Measurements from ENCODE around the gene SERPINB10.

The SERPINB10 gene

DNA sequence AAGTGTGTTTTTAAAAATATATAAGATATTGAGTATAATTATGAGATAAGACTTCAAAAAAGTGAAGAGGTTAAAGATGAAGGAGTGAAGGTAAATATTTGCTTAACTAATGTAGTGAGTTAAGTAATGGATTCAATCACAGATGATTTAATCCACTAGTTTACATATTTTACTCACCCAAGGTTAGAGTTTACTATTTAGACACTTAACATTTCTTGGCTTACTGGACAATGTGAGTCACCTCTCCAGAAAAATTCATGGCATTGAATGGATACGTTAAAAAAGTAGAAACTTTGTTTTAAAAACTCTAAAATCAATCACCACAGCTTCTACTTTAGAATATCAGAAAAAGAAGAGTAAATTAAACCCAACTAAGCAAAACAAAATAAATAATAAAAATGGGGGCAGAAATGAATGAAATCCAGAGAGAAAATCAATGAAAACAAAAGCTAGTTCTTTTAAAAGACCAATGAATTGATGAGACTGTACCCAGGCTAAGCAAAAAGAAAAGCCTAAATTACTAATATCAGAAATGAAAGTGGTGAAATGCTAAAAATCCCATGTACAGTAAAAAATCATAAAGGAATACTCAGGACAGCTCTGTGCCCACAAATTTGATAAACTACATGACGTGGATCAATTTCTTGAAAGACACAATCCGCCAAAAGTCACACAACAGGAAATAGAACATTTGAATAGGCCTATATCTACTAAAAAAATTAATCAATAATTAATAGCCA is 39.5 kb downstream of the SERPINB10 start:
- DNase-seq (ENCODE audit: low read depth in 2 of 2), result no peak

GRCh38 chr18:63949068-63949737 is 41.4 kb downstream of the SERPINB10 start, which contains the start of gene HMSD:
HMSD (plus strand) TSS chr18:63949301; CDS start chr18:63953456, 4,155 bp downstream.
- no peak for DNase-seq (ENCODE audit: low read depth in 2 of 2)

GRCh38 chr18:63951302-63951705 is 43.5 kb downstream of the SERPINB10 start:
- no peak for DNase-seq (ENCODE audit: low read depth in 2 of 2)

DNA sequence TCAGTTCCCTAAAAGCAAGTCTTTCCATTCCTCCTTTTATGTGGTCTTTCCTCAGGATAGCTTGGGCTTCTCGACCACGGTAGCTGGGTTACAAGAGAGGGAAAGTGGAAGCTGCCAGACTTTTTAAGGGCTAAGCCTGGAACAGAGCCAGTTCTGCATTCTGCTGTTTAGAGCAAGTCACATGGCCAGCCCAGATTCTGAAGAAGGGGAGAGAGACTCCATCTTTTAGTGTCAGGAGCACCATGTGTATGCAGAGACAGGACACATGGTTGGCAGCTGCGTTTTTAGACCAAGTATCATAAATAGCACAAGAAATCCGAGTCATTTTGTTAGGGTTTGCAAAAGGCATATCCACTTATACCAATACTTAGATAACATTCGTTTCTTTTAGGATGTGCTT is 46.1 kb downstream of the SERPINB10 start:
- no peak for DNase-seq (ENCODE audit: low read depth in 2 of 2)

DNA sequence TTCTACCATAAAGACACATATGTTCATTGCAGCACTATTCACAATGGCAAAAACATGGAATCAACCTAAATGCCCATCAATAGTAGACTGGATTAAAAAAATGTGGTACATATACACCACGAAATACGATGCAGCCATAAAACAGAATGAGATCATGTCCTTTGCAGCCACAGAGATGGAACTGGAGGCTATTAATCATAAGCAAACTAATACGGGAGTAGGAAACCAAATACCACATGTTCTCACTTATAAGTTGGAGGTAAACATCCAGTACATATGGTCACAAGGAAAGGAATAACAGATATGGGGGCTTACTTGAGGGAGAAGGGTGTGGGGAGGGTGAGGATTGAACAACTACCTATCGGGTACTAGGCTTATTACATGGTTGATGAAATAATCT is 49.0 kb downstream of the SERPINB10 start:
- no peak for DNase-seq (ENCODE audit: low read depth in 2 of 2)

GRCh38 chr18:63960891-63961290 is 53.1 kb downstream of the SERPINB10 start:
- no peak for DNase-seq (ENCODE audit: low read depth in 2 of 2)

DNA sequence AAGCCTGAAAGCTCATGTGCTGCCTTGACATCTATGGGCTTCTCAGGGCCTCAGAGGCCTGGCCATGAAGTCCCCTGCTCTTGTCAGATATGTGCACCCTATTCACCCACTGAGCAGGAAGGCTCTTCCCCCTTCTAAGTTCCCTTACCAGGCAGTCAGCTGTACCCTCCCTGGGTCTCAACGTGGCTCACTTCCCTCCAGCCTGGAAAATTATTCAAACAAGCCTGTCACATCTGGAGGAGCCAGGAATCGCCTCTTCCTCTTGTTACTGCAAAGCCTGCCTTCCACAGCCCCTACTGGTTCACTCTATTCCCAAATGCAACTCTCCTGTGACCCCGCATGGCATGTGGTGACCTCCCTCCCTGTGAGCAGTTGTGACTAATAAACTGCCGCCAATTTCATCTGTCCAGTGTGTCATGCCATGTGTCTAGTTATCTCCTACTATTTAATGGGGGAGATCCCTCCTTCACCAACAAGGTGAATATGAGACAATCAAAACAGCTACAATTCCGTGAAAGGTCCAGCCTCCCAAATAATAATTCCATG is 53.8 kb downstream of the SERPINB10 start:
- DNase-seq (ENCODE audit: low read depth in 2 of 2), result no peak

GRCh38 chr18:63962137-63962536 is 54.4 kb downstream of the SERPINB10 start:
- DNase-seq (ENCODE audit: low read depth in 2 of 2), result no peak

DNA sequence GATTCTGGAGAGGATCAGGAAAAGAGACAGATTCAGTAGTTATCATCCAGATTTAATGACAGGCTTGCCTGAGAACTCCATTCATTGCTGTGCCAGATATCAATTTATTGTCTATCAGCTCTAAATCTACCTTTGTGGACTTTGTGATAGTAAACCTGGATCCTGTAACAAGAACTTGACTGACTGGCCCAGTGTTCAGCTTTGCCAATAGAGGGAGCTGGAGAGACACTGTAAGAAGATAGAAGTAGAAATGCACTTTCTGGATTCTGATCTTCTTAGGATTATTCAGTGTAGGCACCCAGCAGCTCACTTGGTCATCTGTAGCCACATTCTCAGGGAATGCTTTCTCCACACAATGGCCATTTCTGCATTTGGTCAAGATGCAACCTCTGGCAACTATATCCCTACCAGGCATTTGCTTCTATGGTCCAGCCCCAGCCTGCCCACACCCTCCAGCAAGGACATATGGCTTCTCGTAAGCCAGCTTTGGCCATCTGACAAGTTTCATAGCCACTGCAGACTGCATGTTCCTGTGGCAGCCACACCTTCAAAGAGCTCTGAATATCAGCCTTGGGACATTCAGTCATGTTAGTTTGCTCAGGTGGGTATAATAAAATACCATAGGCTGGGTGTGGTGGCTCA is 56.0 kb downstream of the SERPINB10 start:
- no peak for DNase-seq (ENCODE audit: low read depth in 2 of 2)

GRCh38 chr18:63964908-63965307 is 57.1 kb downstream of the SERPINB10 start:
- DNase-seq (ENCODE audit: low read depth in 2 of 2), result no peak

DNA sequence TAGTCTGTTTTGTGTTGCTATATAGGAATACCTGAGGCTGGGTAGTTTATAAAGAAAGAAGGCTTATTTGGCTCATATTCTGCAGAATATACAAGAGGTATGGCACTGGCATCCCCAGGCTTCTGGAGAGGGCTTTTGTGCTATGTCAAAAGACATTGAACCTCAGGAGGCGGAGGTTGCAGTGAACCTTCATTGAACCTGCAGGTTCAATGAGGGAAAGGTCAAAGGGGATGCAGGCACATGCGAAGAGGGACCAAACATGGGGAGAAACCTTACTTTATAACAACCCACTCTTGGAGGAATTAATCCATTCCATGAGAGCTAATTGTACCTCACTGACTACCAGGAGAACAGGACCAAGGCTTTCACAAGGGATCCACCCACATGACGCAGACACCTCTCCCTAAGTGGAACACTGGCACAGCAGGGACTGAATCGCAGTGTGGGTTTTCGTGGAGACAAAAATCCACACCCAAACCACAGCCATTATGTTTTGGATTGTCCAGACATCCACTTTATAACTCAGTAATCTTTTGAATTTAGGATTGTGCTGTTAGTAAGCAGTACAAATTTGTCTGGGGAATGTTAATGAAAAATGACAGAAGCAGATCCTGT is 58.1 kb downstream of the SERPINB10 start:
- DNase-seq (ENCODE audit: low read depth in 2 of 2), result no peak

- peak; percentile 52 to 56 for DNase-seq (ENCODE audit: low read depth in 2 of 2)
Observed at GRCh38 chr18:63969942-63970808, 62.4 kb downstream of the SERPINB10 start, which contains the start of gene SERPINB8. SERPINB8 (plus strand) TSS chr18:63970081; CDS start chr18:63978309, 8,228 bp downstream.

DNA sequence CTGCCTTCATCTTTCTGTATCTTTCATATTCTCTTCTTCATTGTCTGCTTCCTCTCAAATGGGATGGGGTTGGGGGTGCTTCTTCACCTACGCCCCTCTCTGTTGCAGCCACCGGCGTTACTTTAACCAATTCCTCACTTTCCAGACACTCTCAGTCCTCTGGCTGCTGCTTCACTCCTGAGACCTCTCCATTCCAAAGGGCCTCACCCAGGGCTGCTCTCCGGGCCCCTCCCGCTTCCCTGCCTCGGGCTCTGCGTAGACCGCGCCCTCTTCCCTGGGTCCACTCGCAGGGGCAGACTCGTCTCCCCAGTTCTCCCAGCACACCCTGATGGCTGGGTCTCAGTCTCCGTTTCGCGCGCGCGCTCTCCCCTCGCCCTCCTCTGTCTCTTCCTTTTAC is 63.0 kb downstream of the SERPINB10 start:
- no peak for DNase-seq (ENCODE audit: low read depth in 2 of 2)

GRCh38 chr18:63971320-63972001 is 63.7 kb downstream of the SERPINB10 start:
- no peak for DNase-seq (ENCODE audit: low read depth in 2 of 2)

DNA sequence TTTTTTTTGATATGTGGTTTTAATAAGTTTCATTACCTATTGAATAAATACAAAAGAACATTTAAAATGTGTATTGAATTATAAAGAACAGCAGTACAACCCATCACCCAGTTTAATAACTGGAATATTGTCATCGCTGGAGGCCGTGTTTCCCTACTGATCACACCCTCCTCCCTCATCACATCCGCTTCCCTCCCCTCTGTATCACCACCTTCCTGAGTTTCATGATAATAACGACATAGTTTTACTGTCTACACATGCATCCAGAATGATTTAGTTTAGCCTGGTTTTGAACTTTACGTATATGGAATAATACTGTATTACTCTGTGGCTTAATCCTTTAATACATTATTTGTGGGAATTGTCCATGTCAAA is 64.2 kb downstream of the SERPINB10 start:
- DNase-seq (ENCODE audit: low read depth in 2 of 2), result no peak

DNA sequence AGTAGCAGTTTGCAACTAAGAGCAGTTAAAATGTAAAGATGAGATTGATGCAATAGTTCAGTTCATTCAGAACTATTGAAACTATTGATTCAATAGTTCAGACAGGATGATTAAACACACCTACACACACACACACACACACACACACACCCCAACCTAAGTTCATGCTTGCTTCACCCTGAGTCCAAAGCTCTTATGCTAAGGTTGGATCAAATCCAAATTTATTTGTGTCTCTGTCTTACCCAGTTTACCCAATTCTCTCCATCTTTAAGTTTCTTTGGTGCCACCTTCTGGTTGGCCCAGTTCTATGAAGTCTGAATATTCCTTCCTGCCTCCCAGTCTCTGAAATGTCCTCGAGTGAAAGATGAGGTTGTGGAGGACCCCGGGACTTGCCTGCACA is 67.2 kb downstream of the SERPINB10 start:
- DNase-seq (ENCODE audit: low read depth in 2 of 2), result no peak

- DNase-seq (ENCODE audit: low read depth in 2 of 2), result no peak
Observed at GRCh38 chr18:63975628-63976027, 67.9 kb downstream of the SERPINB10 start.

GRCh38 chr18:63977040-63977439 is 69.3 kb downstream of the SERPINB10 start:
- no peak for DNase-seq (ENCODE audit: low read depth in 2 of 2)

- DNase-seq (ENCODE audit: low read depth in 2 of 2), result no peak
Observed at GRCh38 chr18:63979409-63979920, 71.7 kb downstream of the SERPINB10 start.

GRCh38 chr18:63980027-63980426 is 72.3 kb downstream of the SERPINB10 start:
- DNase-seq (ENCODE audit: low read depth in 2 of 2), result no peak
